A549 (cell line): ENCODE measurements around the gene XRCC6. TPM values are rescaled to one million over a fixed set of nuclear protein-coding genes. Genes with fewer than 3 reads are reported as not detected.
"Not testable (repeated sequence)": the region's sequence is repeated elsewhere in the genome, so short reads cannot be mapped to it uniquely, and the experiment has no call there.

Experiments used
- ATAC-seq, 2 experiments: fragments of 200-7000 bp in 1 of 2; fragments of >200 bp in 1 of 2; cut with Nextera tagmentation in 1 of 2; cut with Tn5 transposase in 1 of 2; 3 replicates each; pipeline versions ENCODE4 v1.8.0 to v1.9.1; 2018 to 2020; ENCODE audit warnings: mild to moderate bottlenecking in 1 of 2, moderate library complexity in 1 of 2
- CTCF ChIA-PET: fragments of 300-600 bp; sonication (Branson Sonifier 250); formaldehyde crosslinking; extraction: SDS; loops from one replicate; lab custom pipeline; 2021; ENCODE audit warnings: antibody characterized with exemption, inconsistent platforms; lab: Yijun Ruan, JAX
- POLR2A ChIA-PET: fragments of 350-600 bp; formaldehyde crosslinking; extraction: SDS; loops from one replicate; lab custom pipeline; 2021; ENCODE audit warnings: antibody characterized with exemption, inconsistent platforms; lab: Yijun Ruan, JAX
- DNase-seq, 2 experiments: peaks; one replicate each; pipeline versions ENCODE4 v3.0.0 to v3.0.0-alpha.2; 2011 to 2016; ENCODE audit warnings: low read depth in 1 of 2, low spot score in 1 of 2
- FAIRE-seq: peaks from 2 replicates; lab custom pipeline; 2011; peaks lifted over from hg19 to GRCh38; lab: Jason Lieb, UNC
- H3K27ac ChIP-seq, 2 experiments: fragments of >200 bp; sonication (Bioruptor Twin); formaldehyde crosslinking; 3 replicates each; pipeline ENCODE4 v1.5.1; 2016 to 2017
- H3K4me1 ChIP-seq: fragments of >200 bp; sonication (Bioruptor Twin); formaldehyde crosslinking; 3 replicates; pipeline ENCODE4 v1.6.1; 2016
- H3K4me2 ChIP-seq: fragments of >200 bp; sonication (Bioruptor Twin); formaldehyde crosslinking; 3 replicates; pipeline ENCODE4 v1.6.1; 2016
- H3K4me3 ChIP-seq: fragments of >200 bp; sonication (Bioruptor Twin); formaldehyde crosslinking; 3 replicates; pipeline ENCODE4 v1.5.1; 2016
- H3K9me3 ChIP-seq: fragments of >200 bp; sonication (Bioruptor Twin); formaldehyde crosslinking; 3 replicates; pipeline ENCODE4 v1.6.1; 2016
- BHLHE40 ChIP-seq: IDR thresholded peaks from 2 replicates; pipeline ENCODE4 v1.6.1; 2012; ENCODE audit warnings: low read depth, low read length, inconsistent platforms
- CBX8 ChIP-seq: fragments of 200-600 bp; sonication (generic); IDR thresholded peaks from 2 replicates; pipeline ENCODE4 v1.6.1; 2016
- CEBPB ChIP-seq, 2 experiments: fragments of >200 bp in 1 of 2; sonication (Bioruptor Twin) in 1 of 2; formaldehyde crosslinking in 1 of 2; IDR thresholded peaks; 2 replicates each; pipeline ENCODE4 v1.6.1; 2012 to 2016
- CHD4 ChIP-seq: fragments of 200-600 bp; sonication (generic); IDR thresholded peaks from 2 replicates; pipeline ENCODE4 v1.6.1; 2016; ENCODE audit warnings: antibody characterized with exemption, mild to moderate bottlenecking, borderline replicate concordance
- CTCF ChIP-seq: fragments of >200 bp; sonication (Bioruptor Twin); formaldehyde crosslinking; IDR thresholded peaks from 3 replicates; pipeline ENCODE4 v1.5.1; 2016
- E2F6 ChIP-seq: IDR thresholded peaks from 2 replicates; pipeline ENCODE4 v1.6.1; 2012; ENCODE audit warnings: low read depth, borderline replicate concordance
- FOSB ChIP-seq: fragments of 250-450 bp; sonication (Bioruptor Pico); IDR thresholded peaks from 2 replicates; pipeline ENCODE4 v1.5.0; 2020; ENCODE audit warnings: mild to moderate bottlenecking, moderate library complexity
- HES2 ChIP-seq: fragments of >200 bp; sonication (Bioruptor Twin); formaldehyde crosslinking; IDR thresholded peaks from 2 replicates; pipeline ENCODE4 v1.6.1; 2016
- HOXB13 ChIP-seq: fragments of 250-450 bp; sonication (Bioruptor Pico); IDR thresholded peaks from 2 replicates; pipeline ENCODE4 v1.5.0; 2020; ENCODE audit warnings: low read depth, mild to moderate bottlenecking, moderate library complexity
- JUN ChIP-seq, 2 experiments: fragments of >200 bp; sonication (Bioruptor Twin); formaldehyde crosslinking; IDR thresholded peaks; 2 replicates in 1 of 2; 3 replicates in 1 of 2; pipeline ENCODE4 v1.6.1; 2016 to 2017
- MAFK ChIP-seq: fragments of 450-650 bp; IDR thresholded peaks from 2 replicates; pipeline ENCODE4 v1.6.1; 2014; ENCODE audit not compliant: partially characterized antibody
- MAX ChIP-seq: IDR thresholded peaks from 2 replicates; pipeline ENCODE4 v1.6.1; 2012
- NFE2L2 ChIP-seq: fragments of 150-350 bp; conservative IDR thresholded peaks from 2 replicates; pipeline ENCODE4 v1.6.1; 2014; ENCODE audit warnings: low read length
- POLR2A ChIP-seq: IDR thresholded peaks from 2 replicates; pipeline ENCODE4 v1.6.1; 2012; ENCODE audit warnings: mild to moderate bottlenecking, low read length
- RCOR1 ChIP-seq: fragments of 150-350 bp; IDR thresholded peaks from 2 replicates; pipeline ENCODE4 v1.6.1; 2014; ENCODE audit warnings: antibody characterized with exemption, low read length, low read depth
- SREBF2 ChIP-seq: fragments of 450-650 bp; IDR thresholded peaks from 2 replicates; pipeline ENCODE4 v1.6.1; 2014; ENCODE audit warnings: mild to moderate bottlenecking, moderate library complexity
- WGBS: methylation state at CpG from one replicate; pipeline ENCODE4 v1.1.6; 2017; ENCODE audit errors: missing lambda C conversion rate; 5-methylcytosine and 5-hydroxymethylcytosine counted together
- polyA plus RNA-seq, 4 experiments: library from polyadenylated mRNA; depleted of rRNA in 3 of 4; stranded (reverse); fragments of >200 nt; fragmentation: RNase III in 1 of 4; extraction: RNeasy Plus Mini Kit Qiagen cat#74134 plus additional on column Dnase treatment in 1 of 4; gene quantifications; 2 replicates in 3 of 4; 3 replicates in 1 of 4; pipeline ENCODE4 v1.2.3, GENCODE V29; 2011 to 2017

Gene XRCC6
- polyA plus RNA-seq, 2 of the 4 experiments (the other 2 are of a cell fraction) = 139 to 556 TPM

- H3K9me3 ChIP-seq = no peaks in the 10 kb centered on the region
- CTCF ChIA-PET = interaction anchor here (2.0 kb wide), 1 partner anchor 9 kb away, joined by 5 read pairs; no protein-coding TSS in a partner anchor
- no peak overlapping the region for H3K4me2 ChIP-seq
- POLR2A ChIA-PET = no interaction called here
- FAIRE-seq = no peak
- ATAC-seq = no peak
- H3K4me1 ChIP-seq = peaks cover 21% of the 10 kb centered on the region
- TF ChIP-seq NFE2L2 = no peak
- DNase-seq = no peak
- H3K4me3 ChIP-seq = no peak overlapping the region
- no peak overlapping the region for H3K27ac ChIP-seq
- WGBS = 93% methylated on average over 7 of the region's 7 CpGs
Measured at GRCh38 chr22:41585898-41586297, 35.2 kb upstream of the XRCC6 start.

- ChIA-PET POLR2A (no interaction called here), CTCF (interaction anchor here (0.7 to 2.0 kb wide), 2 partner anchors 10 to 25 kb away, joined by 3 to 5 read pairs; no protein-coding TSS in a partner anchor)
- H3K4me2 ChIP-seq = peak overlapping the region; percentile 93
- no peak for DNase-seq
- TF ChIP-seq CHD4 = no peak
- no peak for TF ChIP-seq RCOR1
- no peak for TF ChIP-seq SREBF2
- WGBS = 68% methylated on average over 7 of the region's 7 CpGs
- peak overlapping the region; percentile 56 to 97; a peak in 4 of 6 replicates for H3K27ac ChIP-seq
- FAIRE-seq = no peak
- H3K4me3 ChIP-seq = no peak overlapping the region
- H3K4me1 ChIP-seq = peaks cover 21% of the 10 kb centered on the region
- no peak for ATAC-seq
- no peaks in the 10 kb centered on the region for H3K9me3 ChIP-seq
Measured at GRCh38 chr22:41587347-41587723, 33.8 kb upstream of the XRCC6 start.

GRCh38 chr22:41589391-41590241 is 31.5 kb upstream of the XRCC6 start, which contains the start of gene PMM1:
PMM1 (minus strand) TSS chr22:41589840; CDS start chr22:41589805, 35 bp downstream.
- CTCF ChIA-PET = interaction anchor here (0.7 to 2.2 kb wide), 9 partner anchors 9 to 351 kb away, joined by 3 to 13 read pairs (median 4); partner anchors contain the start of gene CSDC2
- no peaks in the 10 kb centered on the region for H3K9me3 ChIP-seq
- TF ChIP-seq MAFK = peak; percentile 59
- no peak for TF ChIP-seq CBX8
- peak; percentile 62; the same call in 1 of the 2 replicates for TF ChIP-seq MAX
- peak in 1 of 2 experiments; percentile 36; a peak in 1 of 5 replicates for TF ChIP-seq JUN (IDR thresholded peaks at IDR 0.05)
- peak; percentile 72 for TF ChIP-seq POLR2A
- TF ChIP-seq HOXB13 (CRISPR knock-in tag) = no peak
- TF ChIP-seq CEBPB (IDR thresholded peaks at IDR 0.05) = peak; percentile 51 to 87
- no peak for TF ChIP-seq FOSB
- peak; percentile 85 for TF ChIP-seq E2F6
- ATAC-seq (peak; percentile 95 to 96), FAIRE-seq (no peak), DNase-seq (peak; percentile 93 to 99)
- H3K4me2 ChIP-seq = peak within 1 kb of the TSS; percentile 93
- H3K27ac ChIP-seq = peak within 1 kb of the TSS; percentile 78 to 97
- peak within 1 kb of the TSS; percentile 82 for H3K4me3 ChIP-seq
- POLR2A ChIA-PET = interaction anchor here (0.5 to 1.9 kb wide), 16 partner anchors 8 to 732 kb away, joined by 3 to 16 read pairs (median 6); partner anchors contain the start of gene POLR3H
- H3K4me1 ChIP-seq = peaks cover 21% of the 10 kb centered on the region
- 0% methylated on average over 4 of the region's 61 CpGs for WGBS

- WGBS = 95% methylated on average over 16 of the region's 51 CpGs
- not testable (repeated sequence) for DNase-seq, H3K4me3 ChIP-seq, H3K4me2 ChIP-seq, H3K27ac ChIP-seq, FAIRE-seq, H3K9me3 ChIP-seq, ATAC-seq
- ChIA-PET CTCF (interaction anchor here (1.0 to 3.2 kb wide), 3 partner anchors 12 to 40 kb away, joined by 3 to 12 read pairs (median 4); no protein-coding TSS in a partner anchor), POLR2A (interaction anchor here (1.1 kb wide), 1 partner anchor 28 kb away, joined by 3 read pairs; the partner anchor contains the start of genes DESI1 and XRCC6)
- H3K4me1 ChIP-seq = peaks cover 21% of the 10 kb centered on the region
Measured at GRCh38 chr22:41593336-41593960, 27.6 kb upstream of the XRCC6 start.

- CTCF ChIA-PET = no interaction called here
- no peak for FAIRE-seq
- no peak for ATAC-seq
Measured at GRCh38 chr22:41595703-41596102, 25.4 kb upstream of the XRCC6 start.

More at GRCh38 chr22:41595703-41596102, 25.4 kb upstream of the XRCC6 start:
- Histone ChIP-seq H3K4me3 (no peak overlapping the region), H3K4me2 (no peak overlapping the region), H3K9me3 (no peaks in the 10 kb centered on the region), H3K4me1 (peaks cover 18% of the 10 kb centered on the region), H3K27ac (no peak overlapping the region)
- POLR2A ChIA-PET = no interaction called here
- TF ChIP-seq HES2 = no peak
- no peak for TF ChIP-seq CTCF
- TF ChIP-seq BHLHE40 = no peak
- WGBS = 92% methylated on average over 5 of the region's 5 CpGs
- no peak for DNase-seq
